Astrocyte of the cerebellum (primary cell): ENCODE results near the gene NT5C1B.
A peak's percentile ranks its signal among the peaks of the same experiment; 100 is the strongest.

Experiments
- DNase-seq: peaks from one replicate; pipeline ENCODE4 v3.0.0-alpha.2; 2011; ENCODE audit warnings: low read depth
- H3K4me3 ChIP-seq: 2 replicates; pipeline ENCODE4 v1.5.1; 2011; ENCODE audit warnings: mild to moderate bottlenecking, low read depth, low read length, moderate library complexity
- CTCF ChIP-seq: IDR thresholded peaks from 2 replicates; pipeline ENCODE4 v1.5.1; 2012; ENCODE audit warnings: low read length, low read depth, moderate library complexity, mild to moderate bottlenecking; ENCODE audit errors: missing control alignments
- in situ Hi-C: cut with HindIII; loops from 2 replicates; pipeline ENCODE4 v1.10.0; 2017; ENCODE audit warnings: low sequenced_read_pairs

The NT5C1B gene

GRCh38 chr2:18584608-18584954 lies 4.8 kb downstream of the NT5C1B start:
- in situ Hi-C loops: no loop called here
- no peak for TF ChIP-seq CTCF
- DNase-seq: no peak
- H3K4me3 ChIP-seq: no peak overlapping the region

GRCh38 chr2:18583905-18584607 lies 5.3 kb downstream of the NT5C1B start:
- in situ Hi-C loops: no loop called here
- DNase-seq: no peak
- TF ChIP-seq CTCF: no peak
- H3K4me3 ChIP-seq: no peak overlapping the region

- no peak for DNase-seq
- no peak for TF ChIP-seq CTCF
- H3K4me3 ChIP-seq: no peak overlapping the region
- in situ Hi-C loops: no loop called here
Measured at GRCh38 chr2:18580606-18581005, 8.8 kb downstream of the NT5C1B start.

GRCh38 chr2:18578033-18578432 lies 11.3 kb downstream of the NT5C1B start:
- TF ChIP-seq CTCF: no peak
- DNase-seq: no peak
- in situ Hi-C loops: no loop called here
- H3K4me3 ChIP-seq: no peak overlapping the region

- no peak overlapping the region for H3K4me3 ChIP-seq
- TF ChIP-seq CTCF: no peak
- in situ Hi-C loops: no loop called here
Measured at GRCh38 chr2:18566145-18566769, 23.1 kb downstream of the NT5C1B start.

GRCh38 chr2:18560797-18561085 lies 28.6 kb downstream of the NT5C1B start:
- H3K4me3 ChIP-seq: peak overlapping the region; percentile 65
- no peak for DNase-seq
- TF ChIP-seq CTCF: no peak
- in situ Hi-C loops: loop anchor here (5.0 kb wide), 1 partner anchor 47 kb away; no protein-coding TSS in a partner anchor

More at GRCh38 chr2:18566145-18566769, 23.1 kb downstream of the NT5C1B start:
- no peak for DNase-seq
